CD1c-positive myeloid dendritic cell (primary cell): ENCODE measurements around the gene ECE1.
"Not testable (repeated sequence)": the region's sequence is repeated elsewhere in the genome, so short reads cannot be mapped to it uniquely, and the experiment has no call there.

Source experiments
- DNase-seq: peaks from one replicate; pipeline ENCODE4 v3.0.0-alpha.2; 2016; ENCODE audit errors: extremely low spot score

Gene ECE1

GRCh38 chr1:21292984-21293536 is 2.8 kb upstream of the ECE1 start:
- DNase-seq, result no peak

GRCh38 chr1:21292503-21292983 is 2.3 kb upstream of the ECE1 start:
- DNase-seq, result peak; percentile 48

GRCh38 chr1:21291964-21292363 is 1.7 kb upstream of the ECE1 start:
- no peak for DNase-seq

GRCh38 chr1:21291184-21291583 is 921 bp upstream of the ECE1 start:
- DNase-seq, result no peak

GRCh38 chr1:21290546-21290944 is 282 bp upstream of the ECE1 start:
- DNase-seq, result peak; percentile 49

GRCh38 chr1:21289127-21289526 is 1.1 kb downstream of the ECE1 start:
- no peak for DNase-seq

- peak; percentile 33 for DNase-seq
Observed at GRCh38 chr1:21287905-21288514, 2.3 kb downstream of the ECE1 start.

GRCh38 chr1:21285386-21285785 is 4.9 kb downstream of the ECE1 start:
- DNase-seq, result not testable (repeated sequence)

GRCh38 chr1:21285055-21285372 is 5.2 kb downstream of the ECE1 start:
- no peak for DNase-seq

GRCh38 chr1:21284206-21285054 is 5.8 kb downstream of the ECE1 start:
- DNase-seq, result peak; percentile 80

- DNase-seq, result no peak
Observed at GRCh38 chr1:21283524-21283923, 6.7 kb downstream of the ECE1 start.

- not testable (repeated sequence) for DNase-seq
Observed at GRCh38 chr1:21282020-21282419, 8.2 kb downstream of the ECE1 start.

GRCh38 chr1:21280482-21280881 is 9.8 kb downstream of the ECE1 start:
- DNase-seq, result no peak

GRCh38 chr1:21280011-21280471 is 10.2 kb downstream of the ECE1 start:
- DNase-seq, result peak; percentile 44

- DNase-seq, result no peak
Observed at GRCh38 chr1:21278860-21279845, 11.1 kb downstream of the ECE1 start.

- no peak for DNase-seq
Observed at GRCh38 chr1:21278208-21278859, 11.9 kb downstream of the ECE1 start.

- DNase-seq, result no peak
Observed at GRCh38 chr1:21277180-21277579, 13.1 kb downstream of the ECE1 start.

GRCh38 chr1:21272540-21272939 is 17.7 kb downstream of the ECE1 start:
- DNase-seq, result no peak

- DNase-seq, result no peak
Observed at GRCh38 chr1:21271550-21271949, 18.7 kb downstream of the ECE1 start.

- DNase-seq, result peak; percentile 77
Observed at GRCh38 chr1:21270086-21270689, 20.1 kb downstream of the ECE1 start.
